Testis (tissue), 3 donors: ENCODE measurements around the gene DLEC1. TPM values are rescaled to one million over a fixed set of nuclear protein-coding genes. Genes with fewer than 3 reads are reported as not detected.

Source experiments
- DNase-seq: peaks from one replicate; pipeline ENCODE4 v3.0.0-alpha.2; 2019
- H3K27ac ChIP-seq, 2 donors: fragments of 200-600 bp; sonication (generic); one replicate each; pipeline ENCODE4 v1.5.1; 2019
- H3K27me3 ChIP-seq: fragments of 200-600 bp; sonication (generic); one replicate; pipeline ENCODE4 v1.5.1; 2019
- H3K36me3 ChIP-seq: fragments of 200-600 bp; sonication (generic); one replicate; pipeline ENCODE4 v1.5.1; 2017; ENCODE audit warnings: low read depth; ENCODE audit errors: missing control alignments
- H3K4me1 ChIP-seq: fragments of 200-600 bp; sonication (generic); one replicate; pipeline ENCODE4 v1.5.1; 2019
- H3K4me3 ChIP-seq, 2 donors: fragments of 200-600 bp; sonication (generic); one replicate each; pipeline ENCODE4 v1.5.1; 2017 to 2019
- H3K9me3 ChIP-seq: fragments of 200-600 bp; sonication (generic); one replicate; pipeline ENCODE4 v1.5.1; 2017
- CTCF ChIP-seq, 3 experiments: fragments of 450-650 bp in 2 of 3; fragments of 200-600 bp in 1 of 3; sonication (generic) in 1 of 3; IDR thresholded peaks; one replicate each; pipeline ENCODE4 v1.5.1; 2016 to 2019; ENCODE audit warnings: antibody characterized with exemption in 3 of 3, mild to moderate bottlenecking in 2 of 3, moderate library complexity in 1 of 3
- POLR2A ChIP-seq: fragments of 450-650 bp; IDR thresholded peaks from one replicate; pipeline ENCODE4 v1.6.1; 2017; ENCODE audit warnings: antibody characterized with exemption, mild to moderate bottlenecking, moderate library complexity
- WGBS, 2 donors: methylation state at CpG; one replicate each; pipeline ENCODE4 v1.1.5; 2018; 5-methylcytosine and 5-hydroxymethylcytosine counted together
- intact Hi-C: fragments of 100-400 bp; cut with DNase I; formaldehyde crosslinking; loops from one replicate; pipeline ENCODE4 v1.15.1; 2023; ENCODE audit warnings: low total_unique reads
- polyA plus RNA-seq: library from polyadenylated mRNA; stranded (reverse); fragments of 350-450 nt; fragmentation: Illumina TruSeq; extraction: RNeasy Lipid Tissue Mini Kit (QIAGEN cat#74804); gene quantifications from one replicate; pipeline ENCODE4 v1.2.3, GENCODE V29; 2014; ENCODE audit warnings: low read depth, low replicate concordance; ENCODE audit not compliant: insufficient read depth
- total RNA-seq, 2 donors: library from RNA; depleted of rRNA; stranded (reverse); fragments of >200 nt; gene quantifications; one replicate each; pipeline ENCODE4 v1.2.3, GENCODE V29; 2016

Gene DLEC1
- total and polyA plus RNA-seq, 3 donors from 2014 or later = 32.3 to 40.8 (median 36.9) TPM

DNA sequence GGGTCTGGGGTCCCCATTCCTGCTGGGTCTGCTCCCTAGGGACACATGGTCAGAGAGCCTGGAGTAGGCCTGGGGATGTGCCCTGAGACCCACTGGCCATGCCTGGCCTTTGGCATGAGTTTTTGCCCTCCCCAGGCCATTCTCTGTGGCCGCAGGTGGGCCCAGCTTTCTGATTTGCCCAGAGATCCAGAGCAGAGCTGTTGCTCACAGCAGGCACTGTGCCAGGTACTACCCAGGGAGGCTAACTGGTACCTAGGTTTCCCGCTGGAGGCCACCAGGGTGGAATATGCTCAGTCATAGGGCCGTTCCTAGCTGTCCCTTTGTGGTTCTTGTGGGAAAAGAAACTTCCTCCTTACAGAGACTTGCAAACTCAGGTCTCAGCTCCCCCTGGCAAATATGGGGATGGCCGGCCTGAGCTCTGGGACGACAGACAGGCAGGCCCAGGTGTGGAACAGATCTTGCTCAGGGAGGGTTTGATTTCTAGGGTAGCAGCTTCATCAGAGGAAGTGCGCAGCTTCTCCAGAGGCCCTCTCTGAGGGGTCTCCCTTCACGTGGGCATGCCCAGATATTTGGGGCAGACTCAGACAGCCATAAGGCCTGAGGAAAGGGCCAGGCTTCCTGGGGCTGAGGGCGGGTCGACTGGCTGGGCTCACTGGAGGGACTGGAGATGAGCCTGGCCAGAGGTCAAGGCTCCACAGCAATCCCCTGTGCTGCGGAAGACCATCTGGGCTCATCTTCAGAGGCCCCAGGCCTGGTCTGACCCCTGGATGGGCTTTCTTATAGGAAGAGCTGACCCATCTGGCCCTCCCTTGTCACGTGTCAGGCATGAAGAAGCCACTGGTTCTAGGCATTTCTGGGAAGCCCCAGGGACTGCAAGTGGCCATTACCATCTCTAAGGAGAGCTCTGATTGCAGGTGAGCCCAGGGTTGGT lies 69.9 kb downstream of the DLEC1 start:
- WGBS, 2 donors = 84 to 85% methylated on average over 2 to 11 of the region's 11 CpGs
- Histone ChIP-seq H3K4me3 (no peak overlapping the region), H3K9me3 (no peaks in the 10 kb centered on the region), H3K4me1 (no peaks in the 10 kb centered on the region), H3K36me3 (no peaks in the 10 kb centered on the region), H3K27ac (no peak overlapping the region), H3K27me3 (no peaks in the 10 kb centered on the region)
- TF ChIP-seq POLR2A = no peak
- TF ChIP-seq CTCF (IDR thresholded peaks at IDR 0.05) = no peak
- DNase-seq = no peak
- intact Hi-C loops = no loop called here

- Histone ChIP-seq H3K4me3 (no peak overlapping the region), H3K9me3 (no peaks in the 10 kb centered on the region), H3K4me1 (no peaks in the 10 kb centered on the region), H3K27me3 (no peaks in the 10 kb centered on the region), H3K36me3 (no peaks in the 10 kb centered on the region), H3K27ac (no peak overlapping the region)
- no peak for TF ChIP-seq CTCF (IDR thresholded peaks at IDR 0.05)
- no peak for TF ChIP-seq POLR2A
- WGBS, 2 donors = 94 to 98% methylated on average over 12 to 17 of the region's 17 CpGs
- no peak for DNase-seq
- intact Hi-C loops = no loop called here
Measured at GRCh38 chr3:38109580-38110313, 70.7 kb downstream of the DLEC1 start.

GRCh38 chr3:38110314-38111050 lies 71.5 kb downstream of the DLEC1 start:
- Histone ChIP-seq H3K4me3 (no peak overlapping the region), H3K27me3 (no peaks in the 10 kb centered on the region), H3K27ac (no peak overlapping the region), H3K9me3 (no peaks in the 10 kb centered on the region), H3K36me3 (no peaks in the 10 kb centered on the region), H3K4me1 (no peaks in the 10 kb centered on the region)
- TF ChIP-seq CTCF (IDR thresholded peaks at IDR 0.05) (no peak), POLR2A (no peak)
- no peak for DNase-seq
- 87 to 95% methylated on average over 6 of the region's 6 CpGs for WGBS, 2 donors
- intact Hi-C loops = no loop called here

DNA sequence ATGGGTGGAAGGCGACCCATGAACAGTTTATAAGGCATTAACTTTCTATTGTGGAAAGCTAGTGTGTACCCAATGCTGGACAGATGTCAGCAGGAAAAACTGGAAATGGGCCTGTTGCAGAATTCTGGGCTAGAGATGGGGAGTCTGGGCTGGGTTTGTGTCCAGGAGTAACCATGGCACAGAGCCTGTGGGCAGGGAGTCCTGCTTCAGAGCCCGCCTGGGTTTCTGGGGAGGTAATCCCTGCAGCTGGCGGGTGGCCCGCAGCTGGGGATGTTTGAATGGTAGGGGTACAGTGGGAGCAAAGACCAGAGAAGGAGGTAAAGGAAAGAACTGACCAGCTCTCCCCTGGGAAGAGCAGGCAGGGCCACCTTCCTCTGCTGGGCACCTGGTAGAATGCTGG lies 72.2 kb downstream of the DLEC1 start:
- no peak overlapping the region for H3K4me3 ChIP-seq
- H3K27ac ChIP-seq = no peak overlapping the region
- 87 to 92% methylated on average over 4 of the region's 4 CpGs for WGBS, 2 donors
- no peaks in the 10 kb centered on the region for H3K27me3 ChIP-seq
- no peak for DNase-seq
- H3K4me1 ChIP-seq = no peaks in the 10 kb centered on the region
- intact Hi-C loops = no loop called here
- no peaks in the 10 kb centered on the region for H3K36me3 ChIP-seq
- no peaks in the 10 kb centered on the region for H3K9me3 ChIP-seq
- TF ChIP-seq CTCF (IDR thresholded peaks at IDR 0.05) = no peak
- TF ChIP-seq POLR2A = no peak
